ENCODE data around the gene NFATC2IP.

NFATC2IP gene
- 25.1 to 53.8 (median 41.4) reads per million in 18 experiments for total RNA-seq

DNA sequence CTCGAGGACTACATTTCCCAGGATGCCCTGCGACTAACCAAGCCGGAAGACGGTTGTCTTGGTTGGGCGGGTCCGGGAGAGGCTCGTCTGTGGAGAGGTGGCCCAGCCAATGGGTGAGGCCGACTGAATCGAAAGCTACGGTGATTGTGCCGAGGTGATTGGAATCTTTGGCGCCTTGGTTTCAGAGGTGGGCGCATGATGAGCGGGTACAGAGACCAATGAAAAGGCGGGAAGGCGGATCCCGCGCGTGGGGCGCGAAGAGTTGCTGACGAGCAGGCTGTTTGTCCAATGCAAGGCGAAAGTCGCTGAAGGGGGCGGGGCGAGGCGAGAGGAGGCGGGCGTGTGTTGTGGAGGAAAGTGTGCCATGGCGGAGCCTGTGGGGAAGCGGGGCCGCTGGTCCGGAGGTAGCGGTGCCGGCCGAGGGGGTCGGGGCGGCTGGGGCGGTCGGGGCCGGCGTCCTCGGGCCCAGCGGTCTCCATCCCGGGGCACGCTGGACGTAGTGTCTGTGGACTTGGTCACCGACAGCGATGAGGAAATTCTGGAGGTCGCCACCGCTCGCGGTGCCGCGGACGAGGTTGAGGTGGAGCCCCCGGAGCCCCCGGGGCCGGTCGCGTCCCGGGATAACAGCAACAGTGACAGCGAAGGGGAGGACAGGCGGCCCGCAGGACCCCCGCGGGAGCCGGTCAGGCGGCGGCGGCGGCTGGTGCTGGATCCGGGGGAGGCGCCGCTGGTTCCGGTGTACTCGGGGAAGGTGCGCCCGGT is at the start of gene NFATC2IP:
TSS of gene NFATC2IP (plus strand) at position 290 of the 762 bp plus-strand sequence. CDS start at position 365, 75 bp downstream.
- DNase-seq, result peak; percentile 100

- peak; percentile 12 to 52 for DNase-seq
These were observed 48.9 kb upstream of the NFATC2IP start for GRCh38 chr16:28901862-28902261.

DNA sequence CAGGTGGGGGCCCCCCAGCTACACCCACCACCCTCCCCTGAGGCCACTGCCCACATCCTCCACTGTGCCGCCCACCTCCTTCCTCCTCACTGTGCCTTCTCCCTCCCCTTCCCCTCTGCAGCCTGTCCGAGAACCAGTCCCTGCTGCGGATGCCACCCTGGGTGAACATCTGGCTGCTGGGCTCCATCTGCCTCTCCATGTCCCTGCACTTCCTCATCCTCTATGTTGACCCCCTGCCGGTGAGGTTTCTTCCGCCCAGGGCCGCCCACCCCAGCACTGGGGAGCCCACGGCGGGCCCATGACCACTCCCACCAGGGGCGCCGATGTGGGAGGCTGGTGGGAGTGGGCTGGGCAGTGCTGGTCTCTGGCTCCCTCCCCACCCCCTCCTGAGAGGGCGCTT is 47.8 kb upstream of the NFATC2IP start:
- DNase-seq, result peak in 1 of 2 donors; percentile 3

GRCh38 chr16:28903344-28904042 is 47.2 kb upstream of the NFATC2IP start:
- DNase-seq, result no peak

- DNase-seq, result no peak
These were observed 46.4 kb upstream of the NFATC2IP start for GRCh38 chr16:28904363-28904762.

DNA sequence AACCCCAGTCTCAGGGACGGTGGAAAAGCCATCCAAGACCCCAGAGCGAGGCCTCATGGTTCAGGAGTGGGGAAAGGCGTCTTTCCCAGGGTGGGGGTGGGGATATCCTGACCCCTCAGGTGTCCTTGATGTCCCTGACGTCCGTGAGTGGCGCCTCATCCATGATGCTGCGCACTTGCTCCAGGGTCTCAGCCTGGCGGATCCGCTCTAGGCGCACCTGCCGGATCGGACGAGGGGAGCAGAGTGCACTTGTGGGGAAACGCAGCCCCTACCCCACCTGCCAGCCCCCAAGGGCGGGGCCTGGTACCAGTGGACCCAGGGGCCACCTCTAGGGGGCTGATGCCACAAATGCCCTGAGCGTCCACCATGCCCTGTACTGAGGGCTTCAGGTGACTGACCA is 45.9 kb upstream of the NFATC2IP start:
- no peak for DNase-seq

DNA sequence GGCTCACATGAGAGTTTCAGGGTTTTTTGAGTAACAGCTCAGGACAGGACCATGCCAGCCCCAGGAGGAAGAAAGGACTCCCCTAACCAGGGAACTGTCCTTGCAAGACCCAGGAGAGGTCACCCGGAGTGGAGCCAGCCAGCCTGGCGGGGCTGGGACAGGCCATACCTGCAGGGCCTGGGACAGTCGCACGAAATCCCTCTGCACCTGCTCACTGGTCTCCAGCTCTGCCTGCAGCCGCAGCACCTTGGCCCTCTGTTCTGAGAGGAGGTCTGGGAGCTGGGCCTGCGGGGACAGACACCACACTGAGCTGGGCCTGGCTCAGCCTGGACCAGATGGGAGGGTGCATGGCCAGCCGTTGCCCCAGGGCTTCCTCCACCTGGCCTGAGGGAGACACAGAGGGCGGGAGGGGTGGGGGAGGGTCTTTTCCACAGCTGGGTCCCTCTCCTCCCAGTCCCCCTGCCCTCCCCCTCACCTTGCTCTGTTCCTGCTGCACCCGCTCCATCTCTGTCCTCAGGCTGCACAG is 45.4 kb upstream of the NFATC2IP start:
- no peak for DNase-seq

DNA sequence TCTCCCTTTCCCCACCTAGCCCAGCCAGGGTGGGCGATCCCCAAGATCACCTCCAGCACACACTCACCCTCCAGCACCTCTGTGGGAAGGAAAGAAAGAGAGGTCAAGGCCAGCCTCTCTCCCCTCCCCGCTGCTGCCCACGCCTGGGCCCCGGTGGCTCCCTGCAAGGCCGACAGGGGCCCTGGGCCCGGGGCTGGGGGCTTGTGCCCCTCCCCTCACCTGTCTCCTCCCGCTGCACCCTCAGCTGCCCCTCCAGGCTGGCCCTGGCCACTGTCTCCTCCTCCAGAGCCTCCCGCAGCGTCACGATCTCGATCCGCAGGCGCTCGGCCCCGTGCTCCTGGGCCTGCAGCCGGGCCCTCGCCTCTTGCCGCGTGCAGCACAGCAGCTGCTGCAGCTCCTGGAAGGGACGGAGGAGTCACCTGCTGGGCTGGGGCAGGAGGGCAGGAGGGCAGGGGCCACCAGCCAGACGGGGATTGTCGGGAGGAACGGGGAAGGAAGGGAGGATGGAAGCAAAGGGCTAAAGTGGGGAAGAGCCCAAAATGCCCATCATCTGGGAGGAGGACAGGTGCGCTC is 44.9 kb upstream of the NFATC2IP start:
- no peak for DNase-seq

DNA sequence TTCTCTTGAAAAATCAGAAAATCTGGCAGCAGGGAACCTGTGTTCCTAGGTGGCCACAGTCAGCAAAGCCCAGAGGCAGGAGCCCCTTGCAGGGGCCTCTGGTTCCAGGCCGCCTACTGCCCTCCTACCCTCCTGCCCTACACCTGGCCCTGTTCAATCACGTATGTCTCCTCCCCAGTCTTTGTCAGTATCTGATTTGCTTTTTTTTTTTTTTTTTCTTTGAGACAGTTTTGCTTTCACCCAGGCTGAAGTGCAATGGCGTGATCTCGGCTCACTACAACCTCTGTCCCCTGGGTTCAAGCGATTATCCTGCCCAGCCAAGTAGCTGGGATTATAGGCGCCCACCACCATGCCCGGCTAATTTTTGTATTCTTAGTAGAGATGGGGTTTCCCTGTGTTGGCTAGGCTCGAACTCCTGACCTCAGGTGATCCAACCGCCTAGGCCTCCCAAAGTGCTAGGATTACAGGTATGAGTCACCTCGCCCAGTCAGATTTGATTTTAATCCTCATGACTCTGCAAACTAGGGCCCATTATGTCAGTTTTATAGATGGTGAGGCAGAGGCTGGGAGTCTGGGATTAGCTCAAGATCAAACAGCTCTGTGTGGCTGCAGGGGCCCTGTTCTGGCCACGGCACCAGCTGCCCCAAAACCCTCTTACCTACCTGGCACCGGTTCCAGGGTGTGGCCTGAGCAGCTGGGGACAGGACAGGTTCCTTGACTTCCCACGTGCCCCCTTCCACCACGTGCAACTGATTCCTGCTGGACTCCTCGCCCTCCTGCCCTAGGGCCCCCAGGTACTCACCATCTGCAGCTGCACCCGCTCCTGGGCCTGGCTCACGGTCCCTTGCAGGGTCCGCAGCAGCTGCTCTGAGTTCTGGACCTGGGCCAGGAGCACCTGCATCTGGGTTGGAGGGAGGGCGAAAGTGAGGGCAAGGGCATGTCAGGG is 40.4 kb upstream of the NFATC2IP start:
- no peak for DNase-seq

DNA sequence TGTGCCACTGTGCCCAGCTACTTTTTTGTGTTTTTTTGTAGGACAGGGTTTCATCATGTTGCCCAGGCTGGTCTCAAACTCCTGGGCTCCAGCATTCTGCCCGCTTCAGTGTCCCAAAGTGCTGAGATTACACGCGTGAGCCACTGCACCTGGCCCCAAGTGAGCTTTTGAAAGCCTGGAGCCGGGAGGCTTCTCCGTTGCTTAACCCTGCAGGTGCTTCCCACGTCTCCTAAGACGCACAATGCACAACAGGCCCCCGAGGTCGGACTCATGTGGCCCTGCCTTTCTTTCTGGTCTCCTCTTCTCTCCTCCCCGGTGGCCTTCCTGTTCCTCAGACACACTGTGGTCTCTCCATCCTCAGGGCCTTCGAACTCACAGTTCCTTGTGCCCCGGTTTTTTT is 38.2 kb upstream of the NFATC2IP start:
- DNase-seq, result no peak

DNA sequence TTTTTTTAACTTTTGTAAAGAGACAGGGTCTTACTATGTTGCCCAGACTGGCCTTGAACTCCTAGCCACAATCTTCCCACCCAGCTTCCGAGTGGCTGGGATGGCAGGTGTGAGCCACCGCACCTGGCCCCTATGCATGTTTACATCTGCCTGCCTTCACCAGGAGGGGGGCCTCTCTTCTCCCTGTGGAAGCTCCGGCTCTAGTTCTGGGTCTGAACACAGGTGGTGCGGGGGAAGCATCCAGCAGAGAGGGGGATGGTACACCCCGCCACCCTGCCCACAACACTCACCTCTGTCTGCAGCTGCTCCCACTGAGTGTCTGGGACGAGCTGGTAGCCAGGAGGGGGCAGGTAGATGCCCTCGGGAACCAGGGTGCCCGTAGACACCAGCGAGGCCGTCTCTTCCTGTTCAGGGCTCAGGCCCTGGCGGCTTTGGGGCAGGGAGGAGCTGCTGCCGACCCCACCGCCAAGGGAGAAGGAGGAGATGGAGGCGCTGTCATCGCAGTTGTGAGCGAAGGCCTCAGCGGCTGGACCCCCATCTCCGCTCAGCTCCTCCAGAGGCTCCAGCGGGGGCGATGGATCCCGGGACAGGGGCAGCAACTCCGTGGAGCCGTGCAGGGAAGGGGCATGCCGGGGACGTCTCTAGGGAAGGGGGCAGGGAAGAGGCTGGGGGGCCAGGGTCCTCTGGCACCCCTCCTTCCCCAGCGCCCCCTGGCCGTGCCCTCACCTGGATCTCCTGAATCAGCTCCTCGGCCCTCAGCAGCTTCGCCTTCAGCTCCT is 36.6 kb upstream of the NFATC2IP start:
- DNase-seq, result no peak

- DNase-seq, result no peak
These were observed 35.6 kb upstream of the NFATC2IP start for GRCh38 chr16:28915181-28915580.

- DNase-seq, result no peak
These were observed 33.6 kb upstream of the NFATC2IP start for GRCh38 chr16:28917095-28917494.

DNA sequence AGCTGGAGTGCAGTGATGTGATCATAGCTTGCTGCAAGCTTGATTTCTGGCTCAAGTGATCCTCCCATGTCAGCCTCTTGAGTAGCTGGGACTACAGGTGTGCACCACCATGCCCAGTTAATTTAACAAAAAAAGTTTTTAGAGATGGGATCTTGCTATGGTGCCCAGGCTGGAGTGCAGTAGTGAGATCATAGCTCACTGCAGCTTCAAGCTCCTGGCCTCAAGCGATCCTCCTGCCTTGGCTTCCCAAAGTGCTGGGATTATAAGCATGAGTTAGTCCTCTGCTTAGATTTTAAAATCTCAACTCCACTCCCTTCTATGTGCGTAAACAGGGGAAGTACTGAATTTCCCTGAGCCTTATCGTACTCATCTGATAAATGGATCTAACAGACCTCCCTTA is 32.0 kb upstream of the NFATC2IP start:
- DNase-seq, result no peak

- no peak for DNase-seq
These were observed 27.5 kb upstream of the NFATC2IP start for GRCh38 chr16:28923231-28923587.

GRCh38 chr16:28923652-28924398 is 26.9 kb upstream of the NFATC2IP start:
- peak; percentile 77 to 81 for DNase-seq

GRCh38 chr16:28924399-28924761 is 26.4 kb upstream of the NFATC2IP start:
- DNase-seq, result no peak

DNA sequence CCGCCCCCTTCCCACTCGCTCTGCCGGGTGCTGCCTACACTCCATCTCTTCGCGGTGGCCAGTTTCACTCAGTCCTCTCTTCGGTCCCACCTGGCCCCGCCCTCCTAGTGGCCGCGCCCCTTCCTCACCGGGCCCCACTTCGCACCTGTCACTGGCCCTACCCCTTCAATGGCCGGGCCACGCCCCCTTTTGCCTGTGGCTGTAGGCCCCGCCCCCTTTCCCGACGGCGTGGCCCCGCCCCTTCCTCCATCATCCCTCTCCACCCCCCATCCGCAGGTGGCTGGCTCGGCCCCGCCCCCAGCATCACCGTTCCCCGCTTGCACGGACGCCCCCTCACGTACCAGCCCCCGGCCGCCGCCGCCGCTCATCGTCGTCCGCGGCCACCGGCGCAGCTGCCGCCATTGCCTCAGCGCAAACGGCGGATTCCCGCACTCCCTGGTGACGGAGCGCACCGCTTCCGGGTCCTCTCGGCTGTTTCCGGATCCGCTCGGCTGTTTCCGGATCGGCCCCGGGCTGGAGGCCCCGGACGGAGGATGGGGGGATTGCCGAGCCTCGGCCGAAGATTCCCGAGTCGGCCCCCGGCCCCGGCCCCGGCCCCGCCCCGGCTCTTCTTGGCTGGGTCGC is 25.9 kb upstream of the NFATC2IP start, which contains the start of gene RABEP2:
TSS of gene RABEP2 (minus strand) at position 477 of the 624 bp plus-strand sequence. CDS start at position 402, 75 bp downstream.
- DNase-seq, result peak; percentile 93 to 96

GRCh38 chr16:28925386-28926228 is 25.1 kb upstream of the NFATC2IP start:
- DNase-seq, result peak; percentile 60 to 76

All from inflammatory macrophage (primary cell).